Endothelial cell of umbilical vein (primary cell): ENCODE data around the gene VSIG10L2.

ENCODE experiments used
- POLR2A ChIP-seq: IDR thresholded peaks from 2 replicates; pipeline ENCODE4 v1.6.1; 2012; ENCODE audit warnings: low read depth, mild to moderate bottlenecking, control low read depth, low read length
- POLR2AphosphoS5 ChIP-seq: IDR thresholded peaks from 2 replicates; pipeline ENCODE4 v1.6.1; 2012; ENCODE audit warnings: low read depth, mild to moderate bottlenecking, control low read depth, low read length, moderate library complexity; ENCODE audit not compliant: insufficient read depth
- TF ChIP-seq, protein P1 (sequence below): IDR thresholded peaks from 2 replicates; pipeline ENCODE4 v1.6.1; 2011; ENCODE audit not compliant: insufficient read depth, insufficient read length
- TF ChIP-seq, protein P2 (sequence below), 2 donors: IDR thresholded peaks; 1 replicate in 1 of 2; 2 replicates in 1 of 2; pipeline ENCODE4 v1.5.1; 2011; ENCODE audit warnings: low read length in 2 of 2, mild to moderate bottlenecking in 2 of 2, moderate library complexity in 2 of 2, control low read depth in 1 of 2, inconsistent platforms in 1 of 2, low read depth in 1 of 2; ENCODE audit not compliant: insufficient read depth in 1 of 2; ENCODE audit errors: extremely low read depth in 1 of 2

DNA sequence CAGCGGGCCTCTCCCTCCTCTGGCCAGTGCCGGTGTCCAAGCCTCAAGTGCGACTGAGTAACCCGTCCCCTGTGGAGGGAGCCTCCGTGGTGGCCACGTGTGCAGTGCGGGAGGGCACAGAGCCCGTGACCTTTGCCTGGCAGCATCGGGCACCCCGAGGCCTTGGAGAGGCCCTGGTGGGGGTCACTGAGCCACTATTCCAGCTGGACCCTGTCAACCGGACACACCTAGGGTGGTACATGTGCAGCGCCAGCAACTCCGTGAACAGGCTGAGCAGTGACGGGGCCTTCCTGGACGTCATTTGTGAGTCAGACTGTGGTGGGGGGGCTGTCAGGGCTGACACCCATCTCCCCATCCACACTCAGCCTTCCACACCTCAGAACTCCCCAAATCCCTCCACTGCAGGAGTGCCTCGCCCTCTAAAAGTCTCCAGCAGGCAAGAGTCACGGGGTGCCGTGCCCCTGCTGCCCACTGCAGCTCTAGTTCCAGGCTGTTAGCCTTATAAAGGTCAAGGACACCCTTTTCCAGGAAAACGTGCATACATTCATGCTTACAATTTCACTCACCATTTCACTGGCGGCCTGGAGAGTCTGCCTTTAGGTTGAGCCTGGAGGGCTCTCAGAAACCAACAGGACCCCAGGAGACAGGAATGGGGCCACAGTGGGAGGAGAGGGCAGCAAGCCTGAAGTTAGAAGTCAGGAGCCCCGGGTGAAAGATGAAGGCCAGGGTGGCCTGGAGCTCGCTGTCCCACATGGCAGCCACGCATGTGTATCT lies 2.6 kb downstream of the VSIG10L2 start:
- TF ChIP-seq, protein P1, sequence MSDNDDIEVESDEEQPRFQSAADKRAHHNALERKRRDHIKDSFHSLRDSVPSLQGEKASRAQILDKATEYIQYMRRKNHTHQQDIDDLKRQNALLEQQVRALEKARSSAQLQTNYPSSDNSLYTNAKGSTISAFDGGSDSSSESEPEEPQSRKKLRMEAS = no peak
- TF ChIP-seq, protein P2, sequence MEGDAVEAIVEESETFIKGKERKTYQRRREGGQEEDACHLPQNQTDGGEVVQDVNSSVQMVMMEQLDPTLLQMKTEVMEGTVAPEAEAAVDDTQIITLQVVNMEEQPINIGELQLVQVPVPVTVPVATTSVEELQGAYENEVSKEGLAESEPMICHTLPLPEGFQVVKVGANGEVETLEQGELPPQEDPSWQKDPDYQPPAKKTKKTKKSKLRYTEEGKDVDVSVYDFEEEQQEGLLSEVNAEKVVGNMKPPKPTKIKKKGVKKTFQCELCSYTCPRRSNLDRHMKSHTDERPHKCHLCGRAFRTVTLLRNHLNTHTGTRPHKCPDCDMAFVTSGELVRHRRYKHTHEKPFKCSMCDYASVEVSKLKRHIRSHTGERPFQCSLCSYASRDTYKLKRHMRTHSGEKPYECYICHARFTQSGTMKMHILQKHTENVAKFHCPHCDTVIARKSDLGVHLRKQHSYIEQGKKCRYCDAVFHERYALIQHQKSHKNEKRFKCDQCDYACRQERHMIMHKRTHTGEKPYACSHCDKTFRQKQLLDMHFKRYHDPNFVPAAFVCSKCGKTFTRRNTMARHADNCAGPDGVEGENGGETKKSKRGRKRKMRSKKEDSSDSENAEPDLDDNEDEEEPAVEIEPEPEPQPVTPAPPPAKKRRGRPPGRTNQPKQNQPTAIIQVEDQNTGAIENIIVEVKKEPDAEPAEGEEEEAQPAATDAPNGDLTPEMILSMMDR (IDR thresholded peaks at IDR 0.05; ENCODE audit: extremely low read depth in 1 of 2, insufficient read depth in 1 of 2, low read depth in 1 of 2, low read length in 2 of 2) = no peak
- no peak for TF ChIP-seq POLR2A
- TF ChIP-seq POLR2AphosphoS5 = no peak
